HepG2 (cell line): ENCODE measurements around the gene PACS1. TPM values are rescaled to one million over a fixed set of nuclear protein-coding genes. Genes with fewer than 3 reads are reported as not detected.

Source experiments
- ATAC-seq: fragments of 200-7000 bp; cut with Tn5 transposase; 3 replicates; pipeline ENCODE4 v1.9.1; 2020; ENCODE audit warnings: mild to moderate bottlenecking, moderate library complexity
- BruUV-seq: library from RNA; stranded (reverse); fragments of 400-500 nt; replicated peaks from 2 replicates; lab custom pipeline; 2021; lab: Mats Ljungman, UMichigan
- CTCF ChIA-PET: fragments of 300-600 bp; formaldehyde crosslinking; extraction: SDS; loops from one replicate; lab custom pipeline; 2021; ENCODE audit warnings: low total read pairs, inconsistent platforms, low intra/inter-chr PET ratio; lab: Yijun Ruan, JAX
- POLR2A ChIA-PET: fragments of 350-600 bp; sonication (Branson Sonifier 250); formaldehyde crosslinking; loops from one replicate; lab custom pipeline; 2020; ENCODE audit warnings: antibody characterized with exemption, inconsistent platforms; lab: Yijun Ruan, JAX
- DNase-seq: peaks from one replicate; pipeline ENCODE4 v3.0.0-alpha.2; 2015; ENCODE audit warnings: low spot score
- FAIRE-seq: peaks from 3 replicates; lab custom pipeline; 2011; peaks lifted over from hg19 to GRCh38; lab: Jason Lieb, UNC
- H2AFZ ChIP-seq: one replicate; pipeline ENCODE4 v1.6.1; 2011; ENCODE audit warnings: low read length, inconsistent platforms
- H3K27ac ChIP-seq: fragments of 300-600 bp; 3 replicates; pipeline ENCODE4 v1.8.0; 2011; ENCODE audit warnings: mixed run types, mild to moderate bottlenecking, mixed read lengths, low read length, inconsistent platforms; ENCODE audit not compliant: insufficient read depth; ENCODE audit errors: extremely low read length
- H3K27me3 ChIP-seq, 2 experiments: fragments of 200-600 bp in 1 of 2; 2 replicates in 1 of 2; 3 replicates in 1 of 2; pipeline versions ENCODE4 v1.6.0 to v1.8.0; 2011; ENCODE audit warnings: low read length in 2 of 2, mild to moderate bottlenecking in 2 of 2, moderate library complexity in 2 of 2, inconsistent platforms in 1 of 2; ENCODE audit not compliant: insufficient read depth in 2 of 2, control insufficient read depth in 1 of 2
- H3K36me3 ChIP-seq, 2 experiments: fragments of 200-600 bp in 1 of 2; replicated peaks in 1 of 2; 2 replicates in 1 of 2; 3 replicates in 1 of 2; pipeline versions ENCODE4 v1.5.1 to v1.8.0; 2011; ENCODE audit warnings: low read length in 2 of 2, inconsistent platforms in 1 of 2; ENCODE audit not compliant: insufficient read depth in 2 of 2, control insufficient read depth in 1 of 2
- H3K4me1 ChIP-seq: 2 replicates; pipeline ENCODE4 v1.5.1; 2012; ENCODE audit warnings: low read length, inconsistent platforms; ENCODE audit not compliant: insufficient read depth
- H3K4me2 ChIP-seq: 2 replicates; pipeline ENCODE4 v1.6.0; 2011; ENCODE audit warnings: low read depth, low read length, inconsistent platforms
- H3K4me3 ChIP-seq, 3 experiments: fragments of 200-600 bp in 1 of 3; sonication (generic), shearing (Covaris generic) in 1 of 3; replicated peaks in 1 of 3; 2 replicates each; pipeline ENCODE4 v1.5.1; 2011 to 2016; ENCODE audit warnings: low read length in 3 of 3, inconsistent platforms in 2 of 3, low read depth in 2 of 3, mild to moderate bottlenecking in 2 of 3, control low read depth in 1 of 3, mixed read lengths in 1 of 3; ENCODE audit not compliant: insufficient read depth in 1 of 3
- H3K79me2 ChIP-seq: one replicate; pipeline ENCODE4 v1.6.1; 2011; ENCODE audit warnings: low read length, inconsistent platforms; ENCODE audit not compliant: insufficient read depth
- H3K9ac ChIP-seq: 2 replicates; pipeline ENCODE4 v1.6.0; 2011; ENCODE audit warnings: mild to moderate bottlenecking, low read depth, low read length, inconsistent platforms; ENCODE audit not compliant: insufficient read depth
- H3K9me3 ChIP-seq: 2 replicates; pipeline ENCODE4 v1.5.1; 2012; ENCODE audit warnings: mild to moderate bottlenecking, low read length
- H4K20me1 ChIP-seq: 2 replicates; pipeline ENCODE4 v1.6.0; 2011; ENCODE audit warnings: inconsistent platforms, mild to moderate bottlenecking, low read length, moderate library complexity; ENCODE audit not compliant: insufficient read depth
- BATF2 ChIP-seq: sonication (generic); formaldehyde crosslinking; IDR thresholded peaks from 2 replicates; pipeline ENCODE4 v1.8.0; 2022; ENCODE audit warnings: mild to moderate bottlenecking, missing genetic modification reagents, moderate library complexity
- BCL3 ChIP-seq: sonication (generic); formaldehyde crosslinking; IDR thresholded peaks from 2 replicates; pipeline ENCODE4 v1.5.1; 2020; ENCODE audit warnings: mild to moderate bottlenecking, missing genetic modification reagents, moderate library complexity
- E2F1 ChIP-seq: sonication (generic); formaldehyde crosslinking; IDR thresholded peaks from 2 replicates; pipeline ENCODE4 v1.5.0; 2020; ENCODE audit warnings: missing genetic modification reagents
- FOXM1 ChIP-seq: sonication (generic); formaldehyde crosslinking; IDR thresholded peaks from 2 replicates; pipeline ENCODE4 v1.5.0; 2020; ENCODE audit warnings: missing genetic modification reagents
- MBD4 ChIP-seq: IDR thresholded peaks from 2 replicates; pipeline ENCODE4 v1.6.1; 2012; ENCODE audit warnings: low read length, inconsistent platforms, borderline replicate concordance
- NFKBIZ ChIP-seq: IDR thresholded peaks from 2 replicates; pipeline ENCODE4 v1.6.1; 2018; ENCODE audit warnings: missing genetic modification reagents, missing compliant biosample characterization
- NR2F6 ChIP-seq, 2 experiments: IDR thresholded peaks; 2 replicates each; pipeline ENCODE4 v1.6.1; 2016; ENCODE audit warnings: antibody characterized with exemption in 1 of 2, mild to moderate bottlenecking in 1 of 2
- SKI ChIP-seq: fragments of 450-650 bp; IDR thresholded peaks from one replicate; pipeline ENCODE4 v1.6.1; 2018; ENCODE audit warnings: mild to moderate bottlenecking; ENCODE audit not compliant: partially characterized antibody
- SP140L ChIP-seq: sonication (generic); formaldehyde crosslinking; IDR thresholded peaks from 2 replicates; pipeline ENCODE4 v1.4.0; 2020; ENCODE audit warnings: missing genetic modification reagents, borderline replicate concordance
- ZBTB21 ChIP-seq: sonication (generic); formaldehyde crosslinking; IDR thresholded peaks from 2 replicates; pipeline ENCODE4 v1.4.0; 2020; ENCODE audit warnings: missing genetic modification reagents
- ZNF224 ChIP-seq: sonication (generic); formaldehyde crosslinking; IDR thresholded peaks from 2 replicates; pipeline ENCODE4 v1.5.0; 2020; ENCODE audit warnings: mild to moderate bottlenecking, missing genetic modification reagents
- ZNF460 ChIP-seq: sonication (generic); formaldehyde crosslinking; IDR thresholded peaks from 2 replicates; pipeline ENCODE4 v1.5.1; 2020; ENCODE audit warnings: missing genetic modification reagents, mild to moderate bottlenecking, borderline replicate concordance
- ZNF552 ChIP-seq: sonication (generic); formaldehyde crosslinking; IDR thresholded peaks from 2 replicates; pipeline ENCODE4 v1.9.0; 2022; ENCODE audit warnings: missing genetic modification reagents, mild to moderate bottlenecking, borderline replicate concordance
- ZNF570 ChIP-seq: sonication (generic); formaldehyde crosslinking; IDR thresholded peaks from 2 replicates; pipeline ENCODE4 v1.4.0; 2020; ENCODE audit warnings: mild to moderate bottlenecking, missing genetic modification reagents, borderline replicate concordance
- ZNF580 ChIP-seq: IDR thresholded peaks from 2 replicates; pipeline ENCODE4 v1.6.1; 2016; ENCODE audit warnings: low read depth, borderline replicate concordance
- ZNF660 ChIP-seq: sonication (generic); formaldehyde crosslinking; IDR thresholded peaks from 2 replicates; pipeline ENCODE4 v1.5.1; 2020; ENCODE audit warnings: mild to moderate bottlenecking, low read depth, missing genetic modification reagents, borderline replicate concordance
- WGBS: methylation state at CpG from one replicate; pipeline ENCODE4 v1.1.6; 2017; ENCODE audit warnings: low lambda C conversion rate; 5-methylcytosine and 5-hydroxymethylcytosine counted together
- in situ Hi-C: cut with HindIII; loops from 2 replicates; pipeline ENCODE4 v1.10.0; 2017; ENCODE audit warnings: low pct_unique_long_range_greater_than_20kb; ENCODE audit not compliant: extremely low pct_ligation_motif_present
- intact Hi-C: fragments of 100-400 bp; cut with micrococcal nuclease; formaldehyde crosslinking; loops from one replicate; pipeline ENCODE4 v1.10.0; 2022; ENCODE audit not compliant: unreplicated experiment
- polyA plus RNA-seq, 8 experiments: library from polyadenylated mRNA; depleted of rRNA in 3 of 8; stranded (reverse) in 7 of 8; unstranded in 1 of 8; fragments of >200 nt; fragmentation: Illumina TruSeq in 4 of 8; extraction: Trizol in 4 of 8; gene quantifications; 2 replicates each; pipeline versions ENCODE4 v1.2.1 to v1.2.3, GENCODE V29; 2011 to 2016; ENCODE audit warnings: low read depth in 4 of 8, missing spikeins in 1 of 8, mixed read lengths in 1 of 8; ENCODE audit not compliant: insufficient read depth in 1 of 8
- total RNA-seq, 5 experiments: library from RNA; depleted of rRNA; stranded (reverse); fragments of >200 nt; fragmentation: Illumina TruSeq; extraction: Trizol; gene quantifications; 2 replicates each; pipeline ENCODE4 v1.2.3, GENCODE V29; 2016; ENCODE audit warnings: low read depth in 1 of 5
- TF ChIP-seq, protein P1 (sequence below): IDR thresholded peaks from 2 replicates; pipeline ENCODE4 v1.6.1; 2018; ENCODE audit warnings: missing genetic modification reagents

Gene PACS1
- total and polyA plus RNA-seq, 2 of the 13 experiments (the other 11 are each of a cell fraction or from before 2014, with no cell fraction given): 7.6 to 8.6 TPM

DNA sequence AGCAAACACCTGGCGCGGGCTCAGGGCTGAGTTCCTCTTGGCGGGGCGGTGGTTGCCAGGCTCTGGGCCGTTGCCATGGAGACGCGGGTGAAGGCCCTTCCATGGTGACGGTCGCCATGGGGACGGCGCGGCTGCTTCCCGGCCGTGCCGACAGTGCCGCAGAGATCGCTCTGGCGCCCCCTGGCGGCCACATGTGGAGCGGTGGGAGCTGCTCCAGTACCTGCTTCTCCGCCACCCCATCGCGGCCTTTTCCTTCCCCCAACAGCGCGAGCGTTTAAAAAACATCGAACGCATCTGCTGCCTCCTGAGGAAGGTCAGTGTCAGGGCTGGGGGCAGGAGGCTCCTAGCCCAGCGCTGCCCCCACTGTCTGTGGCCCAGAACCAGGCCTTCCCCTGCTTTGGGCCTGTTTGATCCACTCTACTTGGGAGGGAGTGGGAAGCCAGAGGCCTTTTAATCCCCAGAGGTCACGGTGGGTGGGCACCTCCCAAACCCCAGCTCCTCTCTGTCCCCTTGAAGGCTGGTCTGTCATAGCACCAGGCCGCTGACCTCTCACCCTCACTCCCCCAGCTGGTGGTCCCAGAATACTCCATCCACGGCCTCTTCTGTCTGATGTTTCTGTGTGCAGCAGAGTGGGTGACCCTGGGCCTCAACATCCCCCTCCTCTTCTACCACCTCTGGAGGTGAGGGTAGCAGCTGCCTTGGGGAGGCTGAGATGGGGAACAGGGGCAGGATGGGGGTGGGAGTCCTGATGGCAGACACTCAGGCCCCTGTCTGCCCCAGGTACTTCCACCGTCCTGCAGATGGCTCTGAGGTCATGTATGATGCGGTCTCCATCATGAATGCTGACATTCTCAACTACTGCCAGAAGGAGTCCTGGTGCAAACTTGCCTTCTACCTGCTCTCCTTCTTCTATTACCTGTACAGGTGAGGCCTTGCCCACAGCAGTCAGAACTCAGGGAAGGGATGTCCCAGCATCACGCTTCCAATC, 212.7 kb downstream of the PACS1 start:
- Histone ChIP-seq H3K4me2 (peak overlapping the region; percentile 46), H3K4me3 (no peak overlapping the region), H3K27me3 (peaks cover 3 to 9% of the 10 kb centered on the region in 2 experiments; a peak in 3 of 5 replicates), H3K27ac (no peak overlapping the region), H3K4me1 (peaks cover 60% of the 10 kb centered on the region), H3K9me3 (no peaks in the 10 kb centered on the region), H3K9ac (no peak overlapping the region), H3K36me3 (peaks cover 5 to 23% of the 10 kb centered on the region in 2 experiments; a peak in 4 of 5 replicates), H4K20me1 (peaks cover 4% of the 10 kb centered on the region), H3K79me2 (peaks cover 21% of the 10 kb centered on the region), H2AFZ (no peak overlapping the region)
- peak; percentile 93 for DNase-seq
- in situ Hi-C loops (no loop called here), intact Hi-C loops (no loop called here)
- 51% methylated on average over 9 of the region's 35 CpGs for WGBS
- ATAC-seq: peak; percentile 75
- ChIA-PET POLR2A (interaction anchor here (1.3 to 2.3 kb wide), 4 partner anchors 8 to 53 kb away, joined by 3 to 9 read pairs (median 6); partner anchors contain the start of genes RAB1B and RIN1), CTCF (interaction anchor here (1.7 to 1.8 kb wide), 2 partner anchors 45 to 60 kb away, joined by 8 to 26 read pairs; no protein-coding TSS in a partner anchor)
- FAIRE-seq: peak; percentile 60
- BruUV-seq: no TSS peak
- no peak for TF ChIP-seq ZNF460 (CRISPR knock-in tag)
- TF ChIP-seq BCL3 (CRISPR knock-in tag): no peak; the same call in 1 of the 2 replicates
- no peak for TF ChIP-seq NR2F6 (IDR thresholded peaks at IDR 0.05)
- peak; percentile 55; the same call in 1 of the 2 replicates for TF ChIP-seq NR2F6 (CRISPR knock-in tag; IDR thresholded peaks at IDR 0.05)
- no peak for TF ChIP-seq ZBTB21 (CRISPR knock-in tag)
- TF ChIP-seq SP140L: no peak
- TF ChIP-seq ZNF224 (CRISPR knock-in tag): no peak
- TF ChIP-seq ZNF580: 0 out of 2 replicates have a peak, but pooled peaks have one; percentile 41
- TF ChIP-seq ZNF552 (CRISPR knock-in tag): no peak
- no peak for TF ChIP-seq E2F1
- no peak for TF ChIP-seq BATF2
- no peak for TF ChIP-seq MBD4
- peak; percentile 67 for TF ChIP-seq SKI
- TF ChIP-seq, protein P1, sequence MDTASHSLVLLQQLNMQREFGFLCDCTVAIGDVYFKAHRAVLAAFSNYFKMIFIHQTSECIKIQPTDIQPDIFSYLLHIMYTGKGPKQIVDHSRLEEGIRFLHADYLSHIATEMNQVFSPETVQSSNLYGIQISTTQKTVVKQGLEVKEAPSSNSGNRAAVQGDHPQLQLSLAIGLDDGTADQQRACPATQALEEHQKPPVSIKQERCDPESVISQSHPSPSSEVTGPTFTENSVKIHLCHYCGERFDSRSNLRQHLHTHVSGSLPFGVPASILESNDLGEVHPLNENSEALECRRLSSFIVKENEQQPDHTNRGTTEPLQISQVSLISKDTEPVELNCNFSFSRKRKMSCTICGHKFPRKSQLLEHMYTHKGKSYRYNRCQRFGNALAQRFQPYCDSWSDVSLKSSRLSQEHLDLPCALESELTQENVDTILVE: peak; percentile 53; the same call in 1 of the 2 replicates
- no peak for TF ChIP-seq ZNF570 (CRISPR knock-in tag)
- peak; percentile 52; the same call in 1 of the 2 replicates for TF ChIP-seq NFKBIZ (CRISPR knock-in tag)
- no peak for TF ChIP-seq ZNF660 (CRISPR knock-in tag)
- TF ChIP-seq FOXM1 (CRISPR knock-in tag): no peak
